A673 (cell line): ENCODE data around the gene ZNF692.

Experiments
- CTCF ChIP-seq: fragments of 300-800, 200-600 bp; sonication (generic); conservative IDR thresholded peaks from 2 replicates; pipeline ENCODE4 v1.5.1; 2017; ENCODE audit warnings: low read depth, mild to moderate bottlenecking, antibody characterized with exemption, low read length, moderate library complexity, mixed read lengths
- EZH2 ChIP-seq: fragments of 200-600 bp; sonication (generic); IDR thresholded peaks from 2 replicates; pipeline ENCODE4 v1.6.1; 2017; ENCODE audit warnings: borderline replicate concordance, low read depth, mild to moderate bottlenecking, mixed read lengths, antibody characterized with exemption, low read length; ENCODE audit not compliant: poor library complexity, severe bottlenecking

DNA sequence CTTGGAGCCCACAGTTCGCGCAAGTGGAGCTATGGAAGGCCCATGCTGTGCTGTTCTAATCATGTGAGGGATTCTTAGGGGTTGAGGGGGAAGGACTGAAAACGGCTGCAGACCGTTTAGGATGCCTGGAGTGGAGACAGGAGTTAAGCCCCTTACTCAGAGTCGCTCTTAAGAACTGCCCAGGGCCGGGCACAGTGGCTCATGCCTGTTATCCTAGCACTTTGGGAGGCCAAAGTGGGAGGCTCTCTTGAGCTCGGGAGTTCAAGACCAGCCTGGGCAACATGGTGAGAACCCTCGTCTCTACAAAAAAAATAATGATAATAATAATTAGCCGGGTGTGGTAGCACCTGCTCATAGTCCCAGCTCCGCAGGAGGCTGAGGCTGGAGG is 19.7 kb downstream of the ZNF692 start:
- TF ChIP-seq CTCF (no peak), EZH2 (no peak)
